Measurements from ENCODE around the gene DLGAP4.

GRCh38 chr20:36523341-36523740 is 217.2 kb downstream of the DLGAP4 start:
- TF ChIP-seq CTCF (IDR thresholded peaks at IDR 0.05; ENCODE audit: low read depth, low read length, poor library complexity, severe bottlenecking) = no peak
- TF ChIP-seq EZH2phosphoT487 (IDR thresholded peaks at IDR 0.05; ENCODE audit: borderline replicate concordance, low read length) = no peak

All from DOHH2 (cell line).